H9 (cell line): ENCODE data around the gene OR2AJ1. TPM values are rescaled to one million over a fixed set of nuclear protein-coding genes. Genes with fewer than 3 reads are reported as not detected.

Experiments
- DNase-seq: peaks from one replicate; pipeline ENCODE4 v3.0.0-alpha.2; 2017
- H2AFZ ChIP-seq: one replicate; pipeline ENCODE4 v1.6.1; 2013; ENCODE audit warnings: mild to moderate bottlenecking, low read length, control low read depth, moderate library complexity
- H2AK5ac ChIP-seq: 2 replicates; pipeline ENCODE4 v1.6.1; 2013; ENCODE audit warnings: low read length, control low read depth, mixed read lengths; ENCODE audit not compliant: insufficient read length
- H2BK120ac ChIP-seq: one replicate; pipeline ENCODE4 v1.6.1; 2013; ENCODE audit warnings: low read depth, mild to moderate bottlenecking, low read length, control low read depth, inconsistent platforms; ENCODE audit not compliant: poor library complexity, severe bottlenecking
- H2BK12ac ChIP-seq: 2 replicates; pipeline ENCODE4 v1.6.1; 2013; ENCODE audit warnings: low read length, control low read depth, mixed read lengths, low read depth; ENCODE audit not compliant: insufficient read length
- H2BK15ac ChIP-seq: 2 replicates; pipeline ENCODE4 v1.6.1; 2013; ENCODE audit warnings: low read depth, low read length, control low read depth
- H2BK20ac ChIP-seq: one replicate; pipeline ENCODE4 v1.6.1; 2013; ENCODE audit warnings: low read depth, mild to moderate bottlenecking, low read length, control low read depth, inconsistent platforms; ENCODE audit not compliant: poor library complexity, severe bottlenecking
- H2BK5ac ChIP-seq: 2 replicates; pipeline ENCODE4 v1.6.1; 2013; ENCODE audit warnings: low read length, control low read depth, mixed read lengths; ENCODE audit not compliant: insufficient read length
- H3K14ac ChIP-seq: 2 replicates; pipeline ENCODE4 v1.6.1; 2013; ENCODE audit warnings: low read length, control low read depth; ENCODE audit not compliant: insufficient read depth
- H3K18ac ChIP-seq: 2 replicates; pipeline ENCODE4 v1.6.1; 2013; ENCODE audit warnings: low read depth, mild to moderate bottlenecking, mixed read lengths, low read length, control low read depth; ENCODE audit not compliant: insufficient read length
- H3K23ac ChIP-seq: 2 replicates; pipeline ENCODE4 v1.6.1; 2013; ENCODE audit warnings: low read length, control low read depth, mixed read lengths, low read depth; ENCODE audit not compliant: insufficient read length
- H3K23me2 ChIP-seq: 2 replicates; pipeline ENCODE4 v1.6.1; 2013; ENCODE audit warnings: low read depth, mild to moderate bottlenecking, mixed read lengths, low read length, control low read depth; ENCODE audit not compliant: insufficient read length, poor library complexity, severe bottlenecking
- H3K27ac ChIP-seq: 2 replicates; pipeline ENCODE4 v1.5.1; 2013; ENCODE audit warnings: low read length, control low read depth, mixed read lengths, low read depth; ENCODE audit not compliant: insufficient read length
- H3K27me3 ChIP-seq: 2 replicates; pipeline ENCODE4 v1.6.1; 2013; ENCODE audit warnings: low read length, control low read depth, inconsistent platforms; ENCODE audit not compliant: insufficient read depth
- H3K4ac ChIP-seq: 2 replicates; pipeline ENCODE4 v1.6.1; 2013; ENCODE audit warnings: low read depth, mild to moderate bottlenecking, control low read depth, inconsistent platforms, low read length, moderate library complexity
- H3K4me1 ChIP-seq: 2 replicates; pipeline ENCODE4 v1.6.1; 2013; ENCODE audit warnings: low read length, control low read depth, inconsistent platforms; ENCODE audit not compliant: insufficient read depth
- H3K4me2 ChIP-seq: 2 replicates; pipeline ENCODE4 v1.6.1; 2013; ENCODE audit warnings: low read length, control low read depth, mixed read lengths; ENCODE audit not compliant: insufficient read length, insufficient read depth
- H3K56ac ChIP-seq: 2 replicates; pipeline ENCODE4 v1.6.1; 2013; ENCODE audit warnings: low read depth, mild to moderate bottlenecking, mixed read lengths, low read length, control low read depth; ENCODE audit not compliant: insufficient read length
- H3K79me1 ChIP-seq: 2 replicates; pipeline ENCODE4 v1.6.1; 2013; ENCODE audit warnings: low read depth, mild to moderate bottlenecking, moderate library complexity, low read length, control low read depth, inconsistent platforms; ENCODE audit not compliant: insufficient read depth, poor library complexity, severe bottlenecking
- H3K79me2 ChIP-seq: 2 replicates; pipeline ENCODE4 v1.6.1; 2013; ENCODE audit warnings: low read length, control low read depth, inconsistent platforms; ENCODE audit not compliant: insufficient read depth
- H3K9ac ChIP-seq: 2 replicates; pipeline ENCODE4 v1.6.1; 2013; ENCODE audit warnings: low read length, control low read depth, mixed read lengths; ENCODE audit not compliant: insufficient read length; ENCODE audit errors: extremely low read depth
- H3K9me3 ChIP-seq: one replicate; pipeline ENCODE4 v1.6.1; 2013; ENCODE audit warnings: low read depth, low read length, inconsistent platforms; ENCODE audit not compliant: control insufficient read depth
- H3T11ph ChIP-seq: one replicate; pipeline ENCODE4 v1.6.1; 2013; ENCODE audit warnings: mild to moderate bottlenecking, low read length, control low read depth, inconsistent platforms
- H4K20me1 ChIP-seq: one replicate; pipeline ENCODE4 v1.6.1; 2013; ENCODE audit not compliant: control insufficient read depth, insufficient read length, insufficient read depth
- H4K5ac ChIP-seq: 2 replicates; pipeline ENCODE4 v1.6.1; 2013; ENCODE audit warnings: low read depth, mild to moderate bottlenecking, mixed read lengths, low read length, control low read depth; ENCODE audit not compliant: insufficient read length
- H4K8ac ChIP-seq: replicated peaks from 2 replicates; pipeline ENCODE4 v1.6.1; 2013; ENCODE audit warnings: low read length, control low read depth, mixed read lengths, low read depth; ENCODE audit not compliant: insufficient read length
- H4K91ac ChIP-seq: 2 replicates; pipeline ENCODE4 v1.6.1; 2013; ENCODE audit warnings: low read depth, mild to moderate bottlenecking, moderate library complexity, mixed read lengths, low read length, control low read depth; ENCODE audit not compliant: insufficient read length
- H3K27ac Mint-ChIP-seq, 3 experiments: 2 replicates in 2 of 3; 3 replicates in 1 of 3; pipeline ENCODE4 v1.8.0; 2020 to 2021; ENCODE audit warnings: mixed read lengths in 3 of 3, mild to moderate bottlenecking in 1 of 3, moderate library complexity in 1 of 3
- H3K27me3 Mint-ChIP-seq: 2 replicates; pipeline ENCODE4 v1.8.0; 2021; ENCODE audit warnings: low read depth, mild to moderate bottlenecking, moderate library complexity, mixed read lengths
- H3K36me3 Mint-ChIP-seq, 3 experiments: 2 replicates in 2 of 3; 3 replicates in 1 of 3; pipeline ENCODE4 v1.8.0; 2020 to 2021; ENCODE audit warnings: low read depth in 3 of 3, mixed read lengths in 3 of 3; ENCODE audit not compliant: insufficient read depth in 1 of 3
- H3K4me1 Mint-ChIP-seq, 2 experiments: 2 replicates each; pipeline ENCODE4 v1.8.0; 2020; ENCODE audit warnings: mixed read lengths in 2 of 2
- H3K4me3 Mint-ChIP-seq, 2 experiments: 2 replicates in 1 of 2; 3 replicates in 1 of 2; pipeline ENCODE4 v1.8.0; 2020 to 2021; ENCODE audit warnings: mild to moderate bottlenecking in 2 of 2, mixed read lengths in 2 of 2, moderate library complexity in 1 of 2
- H3K9me3 Mint-ChIP-seq, 2 experiments: 2 replicates in 1 of 2; 3 replicates in 1 of 2; pipeline ENCODE4 v1.8.0; 2020; ENCODE audit warnings: mild to moderate bottlenecking in 2 of 2, mixed read lengths in 2 of 2, moderate library complexity in 1 of 2
- WGBS: extraction: QIAGEN DNeasy Blood & Tissue Kit; methylation state at CpG from one replicate; pipeline ENCODE4 v1.1.7; 2013; ENCODE audit warnings: missing lambda C conversion rate, low lambda C conversion rate, mixed read lengths; ENCODE audit not compliant: insufficient read length; ENCODE audit errors: extremely low coverage; 5-methylcytosine and 5-hydroxymethylcytosine counted together
- total RNA-seq: library from RNA; stranded (reverse); gene quantifications from 2 replicates; pipeline ENCODE4 v1.2.1, GENCODE V29; 2021
- TF ChIP-seq, protein P1 (sequence below): fragments of 200-600 bp; sonication (generic); conservative IDR thresholded peaks from 3 replicates; pipeline ENCODE4 v1.8.0; 2021; ENCODE audit warnings: antibody characterized with exemption, mild to moderate bottlenecking

OR2AJ1 gene
- total RNA-seq, 1 experiment from 2014 or later: not detected

DNA sequence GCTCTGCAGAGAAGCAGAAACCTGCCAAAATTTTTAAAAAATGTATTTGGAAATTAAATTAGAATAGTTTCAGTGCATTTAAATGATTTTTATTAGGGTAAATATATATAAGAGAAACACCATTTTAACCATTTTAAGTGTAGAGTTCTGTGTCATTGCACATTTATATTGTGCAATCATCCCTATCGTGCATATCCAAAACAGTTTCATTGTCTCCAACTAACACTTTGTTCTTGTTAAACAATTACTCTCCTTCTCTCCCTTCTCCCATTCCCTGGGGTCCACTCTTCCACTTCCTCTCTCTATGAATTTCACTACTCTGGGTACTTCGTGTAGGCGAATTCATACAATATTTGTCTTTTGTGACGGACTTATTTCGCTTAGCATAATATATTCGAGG is 17.9 kb downstream of the OR2AJ1 start:
- H3K56ac ChIP-seq: no peak overlapping the region
- H3K27me3 Mint-ChIP-seq: no peaks in the 10 kb centered on the region; the same call in 1 of the 2 replicates
- H3K14ac ChIP-seq: no peak overlapping the region
- no peak overlapping the region for H2BK120ac ChIP-seq
- TF ChIP-seq, protein P1, sequence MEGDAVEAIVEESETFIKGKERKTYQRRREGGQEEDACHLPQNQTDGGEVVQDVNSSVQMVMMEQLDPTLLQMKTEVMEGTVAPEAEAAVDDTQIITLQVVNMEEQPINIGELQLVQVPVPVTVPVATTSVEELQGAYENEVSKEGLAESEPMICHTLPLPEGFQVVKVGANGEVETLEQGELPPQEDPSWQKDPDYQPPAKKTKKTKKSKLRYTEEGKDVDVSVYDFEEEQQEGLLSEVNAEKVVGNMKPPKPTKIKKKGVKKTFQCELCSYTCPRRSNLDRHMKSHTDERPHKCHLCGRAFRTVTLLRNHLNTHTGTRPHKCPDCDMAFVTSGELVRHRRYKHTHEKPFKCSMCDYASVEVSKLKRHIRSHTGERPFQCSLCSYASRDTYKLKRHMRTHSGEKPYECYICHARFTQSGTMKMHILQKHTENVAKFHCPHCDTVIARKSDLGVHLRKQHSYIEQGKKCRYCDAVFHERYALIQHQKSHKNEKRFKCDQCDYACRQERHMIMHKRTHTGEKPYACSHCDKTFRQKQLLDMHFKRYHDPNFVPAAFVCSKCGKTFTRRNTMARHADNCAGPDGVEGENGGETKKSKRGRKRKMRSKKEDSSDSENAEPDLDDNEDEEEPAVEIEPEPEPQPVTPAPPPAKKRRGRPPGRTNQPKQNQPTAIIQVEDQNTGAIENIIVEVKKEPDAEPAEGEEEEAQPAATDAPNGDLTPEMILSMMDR: no peak
- DNase-seq: no peak
- H3K23ac ChIP-seq: no peak overlapping the region
- no peaks in the 10 kb centered on the region for H3K4me1 ChIP-seq
- H3K9me3 Mint-ChIP-seq: peaks cover 65 to 70% of the 10 kb centered on the region in 2 experiments
- no peak overlapping the region for H3K18ac ChIP-seq
- no peak overlapping the region for H3K4ac ChIP-seq
- no peaks in the 10 kb centered on the region for H3K4me1 Mint-ChIP-seq
- no peak overlapping the region for H4K91ac ChIP-seq
- no peak overlapping the region for H3K27ac ChIP-seq
- H3K4me2 ChIP-seq: no peak overlapping the region
- H2AFZ ChIP-seq: no peak overlapping the region
- H2AK5ac ChIP-seq: no peak overlapping the region
- H3K27ac Mint-ChIP-seq: no peak overlapping the region
- H3K9me3 ChIP-seq: peaks cover 24% of the 10 kb centered on the region
- no peaks in the 10 kb centered on the region for H4K20me1 ChIP-seq
- H4K8ac ChIP-seq: no peak overlapping the region
- H3K36me3 Mint-ChIP-seq: peaks cover 4 to 14% (median 4%) of the 10 kb centered on the region in 3 experiments; a peak in 6 of 7 replicates
- H3K4me3 Mint-ChIP-seq: no peak overlapping the region
- no peaks in the 10 kb centered on the region for H3K79me1 ChIP-seq
- no peak overlapping the region for H2BK15ac ChIP-seq
- H3K79me2 ChIP-seq: no peaks in the 10 kb centered on the region
- H3K23me2 ChIP-seq: no peaks in the 10 kb centered on the region
- WGBS: no CpG with 5 or more reads among the region's 6 CpGs
- no peak overlapping the region for H3K9ac ChIP-seq
- no peak overlapping the region for H2BK12ac ChIP-seq
- no peak overlapping the region for H2BK5ac ChIP-seq
- H3T11ph ChIP-seq: no peak overlapping the region
- H3K27me3 ChIP-seq: no peaks in the 10 kb centered on the region
- no peak overlapping the region for H2BK20ac ChIP-seq
- no peak overlapping the region for H4K5ac ChIP-seq
